ENCODE results near the gene TRIM5. TPM values are rescaled to one million over a fixed set of nuclear protein-coding genes. Genes with fewer than 3 reads are reported as not detected.

TRIM5 gene
- total RNA-seq, 4 donors from 2014 or later, result 12.6 to 22.8 (median 16.7) TPM

DNA sequence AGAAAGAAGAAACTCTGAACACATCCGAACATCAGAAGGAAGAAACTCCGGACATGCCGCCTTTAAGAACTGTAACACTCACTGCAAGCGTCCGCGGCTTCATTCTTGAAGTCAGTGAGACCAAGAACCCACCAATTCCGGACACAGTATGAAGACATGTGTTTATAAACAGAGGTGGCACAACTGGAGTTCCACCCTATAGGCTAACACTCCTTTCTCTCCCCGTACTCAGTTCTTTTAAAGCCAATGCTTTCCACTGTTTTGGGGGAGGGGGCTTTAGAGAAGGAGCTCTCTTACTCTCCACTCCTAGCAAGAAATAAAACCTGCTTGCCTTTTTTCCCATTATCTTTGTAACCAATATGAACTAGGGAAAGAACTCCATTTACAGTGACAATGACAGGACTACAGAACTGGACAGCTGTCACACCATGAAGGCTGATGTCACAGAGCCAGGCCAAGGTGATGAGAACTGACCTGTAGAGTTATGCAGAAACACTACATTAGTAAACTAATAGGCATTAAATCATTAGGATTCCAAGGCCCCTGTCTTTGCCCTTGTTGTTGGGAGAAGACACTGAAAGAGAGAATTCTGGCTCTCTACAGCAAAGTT lies 733 bp downstream of the TRIM5 start:
- TF ChIP-seq, protein P1, sequence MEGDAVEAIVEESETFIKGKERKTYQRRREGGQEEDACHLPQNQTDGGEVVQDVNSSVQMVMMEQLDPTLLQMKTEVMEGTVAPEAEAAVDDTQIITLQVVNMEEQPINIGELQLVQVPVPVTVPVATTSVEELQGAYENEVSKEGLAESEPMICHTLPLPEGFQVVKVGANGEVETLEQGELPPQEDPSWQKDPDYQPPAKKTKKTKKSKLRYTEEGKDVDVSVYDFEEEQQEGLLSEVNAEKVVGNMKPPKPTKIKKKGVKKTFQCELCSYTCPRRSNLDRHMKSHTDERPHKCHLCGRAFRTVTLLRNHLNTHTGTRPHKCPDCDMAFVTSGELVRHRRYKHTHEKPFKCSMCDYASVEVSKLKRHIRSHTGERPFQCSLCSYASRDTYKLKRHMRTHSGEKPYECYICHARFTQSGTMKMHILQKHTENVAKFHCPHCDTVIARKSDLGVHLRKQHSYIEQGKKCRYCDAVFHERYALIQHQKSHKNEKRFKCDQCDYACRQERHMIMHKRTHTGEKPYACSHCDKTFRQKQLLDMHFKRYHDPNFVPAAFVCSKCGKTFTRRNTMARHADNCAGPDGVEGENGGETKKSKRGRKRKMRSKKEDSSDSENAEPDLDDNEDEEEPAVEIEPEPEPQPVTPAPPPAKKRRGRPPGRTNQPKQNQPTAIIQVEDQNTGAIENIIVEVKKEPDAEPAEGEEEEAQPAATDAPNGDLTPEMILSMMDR (IDR thresholded peaks at IDR 0.05; ENCODE audit: low read depth), result no peak

DNA sequence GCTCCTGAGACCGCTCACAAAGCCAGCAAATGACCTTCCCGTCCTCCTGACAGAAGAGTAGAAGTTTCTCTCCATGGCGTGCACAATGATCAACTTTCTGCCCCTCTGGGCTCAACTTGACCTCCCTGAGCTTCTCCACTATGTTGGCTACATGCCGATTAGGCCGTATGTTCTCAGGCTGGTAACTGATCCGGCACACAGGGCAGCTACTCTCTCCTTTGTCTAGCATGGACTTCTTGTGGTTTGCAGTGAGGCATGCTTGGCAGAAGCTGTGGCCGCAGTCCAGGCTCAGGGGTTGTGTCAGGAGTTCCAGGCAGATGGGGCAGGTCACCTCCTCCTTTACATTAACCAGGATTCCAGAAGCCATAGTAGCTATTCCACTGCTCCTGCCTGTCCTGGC lies 5.1 kb downstream of the TRIM5 start:
- TF ChIP-seq, protein P1 (IDR thresholded peaks at IDR 0.05; ENCODE audit: low read depth), result no peak

DNA sequence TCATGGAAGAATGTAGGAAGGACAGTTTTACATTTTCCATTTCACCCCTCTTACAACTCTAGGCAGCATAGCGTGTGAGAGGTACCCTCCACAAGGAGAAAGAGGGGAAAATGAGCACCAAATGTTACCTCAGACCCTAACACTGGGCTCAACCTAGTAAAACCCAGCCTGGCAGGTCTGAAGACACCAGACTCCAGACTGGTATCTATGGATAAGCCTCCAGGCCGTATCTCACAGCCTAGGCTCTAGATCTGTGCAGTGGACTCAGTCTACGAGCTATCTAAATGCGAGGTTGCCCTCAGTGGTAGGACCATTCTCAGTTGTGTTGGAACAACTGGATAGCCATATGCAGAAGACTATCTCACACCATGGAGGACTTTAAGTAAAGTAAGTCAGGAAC lies 10.5 kb downstream of the TRIM5 start:
- TF ChIP-seq, protein P1 (IDR thresholded peaks at IDR 0.05; ENCODE audit: low read depth), result no peak

DNA sequence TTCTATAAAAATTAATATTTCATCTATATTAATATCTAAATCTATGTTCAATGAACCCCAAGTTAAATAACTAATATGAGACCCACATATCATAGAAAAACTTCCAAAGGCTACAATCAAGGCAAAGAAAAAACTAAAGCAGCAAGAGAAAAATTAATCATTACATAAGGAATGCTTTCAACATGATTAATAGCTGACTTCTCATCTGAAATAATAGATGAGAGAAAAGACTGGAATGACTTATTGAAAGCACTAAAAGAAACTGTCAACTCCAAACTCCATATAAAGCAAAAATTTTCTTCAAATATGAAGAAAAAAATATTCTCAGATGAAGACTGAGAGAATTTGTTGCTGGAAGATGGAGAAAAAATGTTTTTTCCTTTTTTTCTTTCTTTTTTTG lies 13.0 kb downstream of the TRIM5 start:
- TF ChIP-seq, protein P1 (IDR thresholded peaks at IDR 0.05; ENCODE audit: low read depth), result no peak

DNA sequence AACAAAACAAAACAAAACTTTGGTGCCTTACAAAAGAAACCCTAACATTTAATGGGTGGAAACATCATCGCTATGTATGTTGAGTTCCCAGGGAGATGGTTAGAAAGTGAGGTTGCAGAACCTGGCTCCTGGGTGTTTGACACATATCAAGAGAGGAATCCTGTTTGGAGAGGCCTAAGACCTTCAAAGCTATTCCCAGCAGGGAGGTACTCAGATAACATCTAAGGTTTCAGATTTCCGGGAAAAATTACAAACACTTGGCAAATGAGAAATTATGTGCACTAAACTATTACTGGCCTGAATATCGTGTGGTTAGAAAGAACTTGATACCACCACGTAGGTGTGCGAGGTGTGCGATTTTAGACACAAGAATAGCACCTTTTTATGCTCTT lies 18.5 kb downstream of the TRIM5 start:
- TF ChIP-seq, protein P1 (IDR thresholded peaks at IDR 0.05; ENCODE audit: low read depth), result no peak

DNA sequence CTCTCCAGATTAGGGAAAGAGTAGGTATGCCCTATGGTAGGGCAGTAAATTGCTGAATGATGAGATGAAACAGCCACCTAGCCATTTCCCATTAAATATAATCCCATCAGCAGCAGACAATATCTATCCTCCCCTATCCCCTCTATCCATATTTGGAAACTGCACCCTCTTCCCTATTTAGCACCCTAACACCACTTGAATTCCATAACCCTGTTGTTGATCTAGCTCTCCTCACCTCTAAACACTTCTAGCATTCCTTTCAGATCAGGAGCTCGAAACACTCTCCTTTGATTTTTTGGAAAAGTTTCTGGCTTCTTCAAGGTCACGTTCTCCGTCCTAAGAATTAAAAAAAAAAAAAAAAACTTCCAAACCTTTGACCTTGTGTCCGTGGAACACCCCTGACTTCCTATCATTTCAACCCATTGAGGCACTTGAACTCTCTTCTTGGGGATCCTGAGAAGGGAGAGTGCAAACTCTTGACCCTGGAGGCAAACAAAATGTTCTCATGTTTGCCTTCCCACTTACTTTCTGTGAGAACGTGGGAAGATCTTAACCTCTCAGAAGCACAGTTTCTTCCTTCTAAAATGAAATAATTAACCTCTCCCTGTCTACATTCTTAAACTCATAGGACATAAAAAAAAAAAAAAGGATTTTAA lies 19.0 kb downstream of the TRIM5 start:
- TF ChIP-seq, protein P1 (IDR thresholded peaks at IDR 0.05; ENCODE audit: low read depth), result no peak

DNA sequence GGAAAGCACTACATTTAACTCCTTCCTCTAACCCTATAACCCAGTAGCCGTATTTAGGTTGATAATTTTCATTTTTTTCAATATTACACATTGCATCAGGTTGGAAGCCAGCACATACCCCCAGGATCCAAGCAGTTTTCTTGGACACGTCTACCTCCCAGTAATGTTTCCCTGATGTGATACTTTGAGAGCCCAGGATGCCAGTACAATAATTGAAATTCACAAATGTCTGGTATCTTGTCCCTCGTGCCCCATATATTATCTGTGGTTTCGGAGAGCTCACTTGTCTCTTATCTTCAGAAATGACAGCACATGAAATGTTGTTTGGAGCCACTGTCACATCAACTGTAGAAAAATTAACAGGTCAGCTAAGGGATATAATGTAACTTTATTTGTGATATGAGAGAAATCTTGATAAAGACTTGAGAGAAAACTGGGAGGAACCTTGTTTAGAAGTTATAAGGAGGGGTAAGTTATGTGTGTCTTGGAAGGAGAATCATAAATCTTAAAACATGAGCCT lies 19.8 kb downstream of the TRIM5 start:
- TF ChIP-seq, protein P1 (IDR thresholded peaks at IDR 0.05; ENCODE audit: low read depth), result no peak

All from subcutaneous adipose tissue (tissue), 4 donors.